HepG2 (cell line): ENCODE measurements around the gene TMOD3. TPM values are rescaled to one million over a fixed set of nuclear protein-coding genes. Genes with fewer than 3 reads are reported as not detected.

Experiments used
- ATAC-seq: fragments of 200-7000 bp; cut with Tn5 transposase; 3 replicates; pipeline ENCODE4 v1.9.1; 2020; ENCODE audit warnings: mild to moderate bottlenecking, moderate library complexity
- BruUV-seq: library from RNA; stranded (reverse); fragments of 400-500 nt; replicated peaks from 2 replicates; lab custom pipeline; 2021; lab: Mats Ljungman, UMichigan
- CTCF ChIA-PET: fragments of 300-600 bp; formaldehyde crosslinking; extraction: SDS; loops from one replicate; lab custom pipeline; 2021; ENCODE audit warnings: low total read pairs, inconsistent platforms, low intra/inter-chr PET ratio; lab: Yijun Ruan, JAX
- POLR2A ChIA-PET: fragments of 350-600 bp; sonication (Branson Sonifier 250); formaldehyde crosslinking; loops from one replicate; lab custom pipeline; 2020; ENCODE audit warnings: antibody characterized with exemption, inconsistent platforms; lab: Yijun Ruan, JAX
- DNase-seq: peaks from one replicate; pipeline ENCODE4 v3.0.0-alpha.2; 2015; ENCODE audit warnings: low spot score
- FAIRE-seq: peaks from 3 replicates; lab custom pipeline; 2011; peaks lifted over from hg19 to GRCh38; lab: Jason Lieb, UNC
- H2AFZ ChIP-seq: one replicate; pipeline ENCODE4 v1.6.1; 2011; ENCODE audit warnings: low read length, inconsistent platforms
- H3K27ac ChIP-seq: fragments of 300-600 bp; 3 replicates; pipeline ENCODE4 v1.8.0; 2011; ENCODE audit warnings: mixed run types, mild to moderate bottlenecking, mixed read lengths, low read length, inconsistent platforms; ENCODE audit not compliant: insufficient read depth; ENCODE audit errors: extremely low read length
- H3K27me3 ChIP-seq, 2 experiments: fragments of 200-600 bp in 1 of 2; 2 replicates in 1 of 2; 3 replicates in 1 of 2; pipeline versions ENCODE4 v1.6.0 to v1.8.0; 2011; ENCODE audit warnings: low read length in 2 of 2, mild to moderate bottlenecking in 2 of 2, moderate library complexity in 2 of 2, inconsistent platforms in 1 of 2; ENCODE audit not compliant: insufficient read depth in 2 of 2, control insufficient read depth in 1 of 2
- H3K36me3 ChIP-seq, 2 experiments: fragments of 200-600 bp in 1 of 2; replicated peaks in 1 of 2; 2 replicates in 1 of 2; 3 replicates in 1 of 2; pipeline versions ENCODE4 v1.5.1 to v1.8.0; 2011; ENCODE audit warnings: low read length in 2 of 2, inconsistent platforms in 1 of 2; ENCODE audit not compliant: insufficient read depth in 2 of 2, control insufficient read depth in 1 of 2
- H3K4me1 ChIP-seq: 2 replicates; pipeline ENCODE4 v1.5.1; 2012; ENCODE audit warnings: low read length, inconsistent platforms; ENCODE audit not compliant: insufficient read depth
- H3K4me2 ChIP-seq: 2 replicates; pipeline ENCODE4 v1.6.0; 2011; ENCODE audit warnings: low read depth, low read length, inconsistent platforms
- H3K4me3 ChIP-seq, 3 experiments: fragments of 200-600 bp in 1 of 3; sonication (generic), shearing (Covaris generic) in 1 of 3; replicated peaks in 1 of 3; 2 replicates each; pipeline ENCODE4 v1.5.1; 2011 to 2016; ENCODE audit warnings: low read length in 3 of 3, inconsistent platforms in 2 of 3, low read depth in 2 of 3, mild to moderate bottlenecking in 2 of 3, control low read depth in 1 of 3, mixed read lengths in 1 of 3; ENCODE audit not compliant: insufficient read depth in 1 of 3
- H3K79me2 ChIP-seq: one replicate; pipeline ENCODE4 v1.6.1; 2011; ENCODE audit warnings: low read length, inconsistent platforms; ENCODE audit not compliant: insufficient read depth
- H3K9ac ChIP-seq: 2 replicates; pipeline ENCODE4 v1.6.0; 2011; ENCODE audit warnings: mild to moderate bottlenecking, low read depth, low read length, inconsistent platforms; ENCODE audit not compliant: insufficient read depth
- H3K9me3 ChIP-seq: 2 replicates; pipeline ENCODE4 v1.5.1; 2012; ENCODE audit warnings: mild to moderate bottlenecking, low read length
- H4K20me1 ChIP-seq: 2 replicates; pipeline ENCODE4 v1.6.0; 2011; ENCODE audit warnings: inconsistent platforms, mild to moderate bottlenecking, low read length, moderate library complexity; ENCODE audit not compliant: insufficient read depth
- DMTF1 ChIP-seq: sonication (generic); formaldehyde crosslinking; IDR thresholded peaks from 2 replicates; pipeline ENCODE4 v1.4.0; 2020; ENCODE audit warnings: mild to moderate bottlenecking, missing genetic modification reagents
- E2F5 ChIP-seq: sonication (generic); formaldehyde crosslinking; conservative IDR thresholded peaks from 2 replicates; pipeline ENCODE4 v1.4.0; 2020; ENCODE audit warnings: missing genetic modification reagents
- GFI1 ChIP-seq: sonication (generic); formaldehyde crosslinking; IDR thresholded peaks from 2 replicates; pipeline ENCODE4 v1.5.0; 2020; ENCODE audit warnings: missing genetic modification reagents, mild to moderate bottlenecking, borderline replicate concordance
- HNRNPLL ChIP-seq: fragments of 200-400 bp; formaldehyde crosslinking; IDR thresholded peaks from 2 replicates; pipeline ENCODE4 v1.6.1; 2017; ENCODE audit warnings: mild to moderate bottlenecking, low read depth, low read length; ENCODE audit not compliant: poor library complexity, severe bottlenecking
- NAIF1 ChIP-seq: sonication (generic); formaldehyde crosslinking; IDR thresholded peaks from 2 replicates; pipeline ENCODE4 v1.5.0; 2020; ENCODE audit warnings: mild to moderate bottlenecking, missing genetic modification reagents, borderline replicate concordance
- ZNF24 ChIP-seq: fragments of 450-650 bp; IDR thresholded peaks from 2 replicates; pipeline ENCODE4 v1.6.1; 2017; ENCODE audit warnings: antibody characterized with exemption, mild to moderate bottlenecking
- ZNF569 ChIP-seq: sonication (generic); formaldehyde crosslinking; IDR thresholded peaks from 2 replicates; pipeline ENCODE4 v1.5.0; 2020; ENCODE audit warnings: mild to moderate bottlenecking, missing genetic modification reagents, moderate library complexity, borderline replicate concordance
- ZNF780A ChIP-seq: sonication (generic); formaldehyde crosslinking; IDR thresholded peaks from 2 replicates; pipeline ENCODE4 v1.8.0; 2022; ENCODE audit warnings: mild to moderate bottlenecking, missing genetic modification reagents, moderate library complexity
- WGBS: methylation state at CpG from one replicate; pipeline ENCODE4 v1.1.6; 2017; ENCODE audit warnings: low lambda C conversion rate; 5-methylcytosine and 5-hydroxymethylcytosine counted together
- in situ Hi-C: cut with HindIII; loops from 2 replicates; pipeline ENCODE4 v1.10.0; 2017; ENCODE audit warnings: low pct_unique_long_range_greater_than_20kb; ENCODE audit not compliant: extremely low pct_ligation_motif_present
- intact Hi-C: fragments of 100-400 bp; cut with micrococcal nuclease; formaldehyde crosslinking; loops from one replicate; pipeline ENCODE4 v1.10.0; 2022; ENCODE audit not compliant: unreplicated experiment
- polyA plus RNA-seq, 8 experiments: library from polyadenylated mRNA; depleted of rRNA in 3 of 8; stranded (reverse) in 7 of 8; unstranded in 1 of 8; fragments of >200 nt; fragmentation: Illumina TruSeq in 4 of 8; extraction: Trizol in 4 of 8; gene quantifications; 2 replicates each; pipeline versions ENCODE4 v1.2.1 to v1.2.3, GENCODE V29; 2011 to 2016; ENCODE audit warnings: low read depth in 4 of 8, missing spikeins in 1 of 8, mixed read lengths in 1 of 8; ENCODE audit not compliant: insufficient read depth in 1 of 8
- total RNA-seq, 5 experiments: library from RNA; depleted of rRNA; stranded (reverse); fragments of >200 nt; fragmentation: Illumina TruSeq; extraction: Trizol; gene quantifications; 2 replicates each; pipeline ENCODE4 v1.2.3, GENCODE V29; 2016; ENCODE audit warnings: low read depth in 1 of 5

The TMOD3 gene
- total and polyA plus RNA-seq, 2 of the 13 experiments (the other 11 are each of a cell fraction or from before 2014, with no cell fraction given) = 5.1 to 23.2 TPM

GRCh38 chr15:51802593-51802992 is 26.9 kb upstream of the TMOD3 start:
- BruUV-seq = no TSS peak
- FAIRE-seq (no peak), ATAC-seq (no peak), DNase-seq (no peak)
- intact Hi-C loops (no loop called here), in situ Hi-C loops (no loop called here)
- H3K9me3 ChIP-seq = no peaks in the 10 kb centered on the region
- no peak overlapping the region for H3K4me2 ChIP-seq
- H3K27me3 ChIP-seq = 0 out of 5 replicates have a peak, but pooled peaks cover 0 to 7% of the 10 kb centered on the region in 2 experiments
- CTCF ChIA-PET = no interaction called here
- no peaks in the 10 kb centered on the region for H3K36me3 ChIP-seq
- TF ChIP-seq ZNF780A (CRISPR knock-in tag) (no peak), ZNF24 (no peak), E2F5 (CRISPR knock-in tag) (no peak), ZNF569 (CRISPR knock-in tag) (no peak), NAIF1 (CRISPR knock-in tag) (no peak), GFI1 (no peak), HNRNPLL (no peak), DMTF1 (CRISPR knock-in tag) (no peak)
- POLR2A ChIA-PET = no interaction called here
- no peaks in the 10 kb centered on the region for H4K20me1 ChIP-seq
- H3K27ac ChIP-seq = no peak overlapping the region
- H3K4me3 ChIP-seq = no peak overlapping the region
- H3K79me2 ChIP-seq = no peaks in the 10 kb centered on the region
- no peaks in the 10 kb centered on the region for H3K4me1 ChIP-seq
- H2AFZ ChIP-seq = no peak overlapping the region
- 44% methylated on average over 5 of the region's 5 CpGs for WGBS
- H3K9ac ChIP-seq = no peak overlapping the region
